NB4 (cell line): ENCODE measurements around the gene LHX4.

Experiments
- DNase-seq: peaks from one replicate; pipeline ENCODE4 v3.0.0; 2010; ENCODE audit warnings: low read depth
- H3K4me3 ChIP-seq: one replicate; pipeline ENCODE4 v1.5.1; 2011; ENCODE audit warnings: mild to moderate bottlenecking, low read depth, low read length, moderate library complexity
- CTCF ChIP-seq: IDR thresholded peaks from one replicate; pipeline ENCODE4 v1.5.1; 2012; ENCODE audit warnings: low read depth, low read length
- MAX ChIP-seq: IDR thresholded peaks from 2 replicates; pipeline ENCODE4 v1.6.1; 2011; ENCODE audit warnings: low read depth, low read length
- MYC ChIP-seq: IDR thresholded peaks from 2 replicates; pipeline ENCODE4 v1.6.1; 2011; ENCODE audit warnings: low read depth, low read length
- POLR2A ChIP-seq: IDR thresholded peaks from 2 replicates; pipeline ENCODE4 v1.6.1; 2011; ENCODE audit warnings: mild to moderate bottlenecking; ENCODE audit not compliant: insufficient read length; ENCODE audit errors: extremely low read depth

The LHX4 gene

GRCh38 chr1:180268556-180269075 lies 38.6 kb downstream of the LHX4 start:
- DNase-seq = no peak

GRCh38 chr1:180269645-180270529 lies 39.8 kb downstream of the LHX4 start:
- no peak overlapping the region for H3K4me3 ChIP-seq
- TF ChIP-seq CTCF (peak; percentile 23), POLR2A (no peak)
- no peak for DNase-seq

More at GRCh38 chr1:180268556-180269075, 38.6 kb downstream of the LHX4 start:
- no peak overlapping the region for H3K4me3 ChIP-seq
- TF ChIP-seq POLR2A (no peak), MAX (no peak), CTCF (no peak), MYC (no peak)

- TF ChIP-seq CTCF (no peak), MAX (no peak), POLR2A (no peak), MYC (no peak)
- no peak overlapping the region for H3K4me3 ChIP-seq
- DNase-seq = no peak
These were observed 40.6 kb downstream of the LHX4 start for GRCh38 chr1:180270530-180271271.

- H3K4me3 ChIP-seq = no peak overlapping the region
- TF ChIP-seq MAX (no peak), POLR2A (no peak), CTCF (no peak), MYC (no peak)
- DNase-seq = no peak
These were observed 41.5 kb downstream of the LHX4 start for GRCh38 chr1:180271272-180272255.

GRCh38 chr1:180272395-180272794 lies 42.3 kb downstream of the LHX4 start:
- no peak overlapping the region for H3K4me3 ChIP-seq
- no peak for DNase-seq
- no peak for TF ChIP-seq POLR2A
- no peak for TF ChIP-seq CTCF
- TF ChIP-seq MAX = no peak
- TF ChIP-seq MYC = no peak
